GM23248 (cell line): ENCODE results near the gene ZBTB20. TPM values are rescaled to one million over a fixed set of nuclear protein-coding genes. Genes with fewer than 3 reads are reported as not detected.

Experiments
- DNase-seq: peaks from one replicate; pipeline ENCODE4 v3.0.0-alpha.2; 2015
- H2AFZ ChIP-seq: fragments of 200-600 bp; sonication (generic); 2 replicates; pipeline ENCODE4 v1.6.1; 2016; ENCODE audit warnings: antibody characterized with exemption
- H3F3A ChIP-seq: fragments of 200-600 bp; sonication (generic); 2 replicates; pipeline ENCODE4 v1.6.1; 2016; ENCODE audit warnings: mild to moderate bottlenecking, antibody characterized with exemption, mixed run types; ENCODE audit not compliant: insufficient read depth
- H3K27ac ChIP-seq: fragments of 200-600 bp; sonication (generic); 2 replicates; pipeline ENCODE4 v1.5.1; 2016; ENCODE audit warnings: mild to moderate bottlenecking
- H3K27me3 ChIP-seq: fragments of 200-600 bp; sonication (generic); replicated peaks from 2 replicates; pipeline ENCODE4 v1.6.1; 2016; ENCODE audit warnings: mild to moderate bottlenecking; ENCODE audit not compliant: insufficient read depth
- H3K36me3 ChIP-seq: fragments of 200-600 bp; sonication (generic); 2 replicates; pipeline ENCODE4 v1.6.1; 2016; ENCODE audit warnings: low read depth, mild to moderate bottlenecking
- H3K4me1 ChIP-seq: fragments of 200-600 bp; sonication (generic); 2 replicates; pipeline ENCODE4 v1.6.1; 2016; ENCODE audit warnings: mild to moderate bottlenecking; ENCODE audit not compliant: insufficient read depth
- H3K4me2 ChIP-seq: fragments of 200-600 bp; sonication (generic); one replicate; pipeline ENCODE4 v1.6.1; 2016; ENCODE audit warnings: mild to moderate bottlenecking; ENCODE audit not compliant: unreplicated experiment
- H3K4me3 ChIP-seq: fragments of 200-600 bp; sonication (generic); 2 replicates; pipeline ENCODE4 v1.5.1; 2016; ENCODE audit warnings: mild to moderate bottlenecking
- H3K79me2 ChIP-seq: fragments of 200-600 bp; sonication (generic); 2 replicates; pipeline ENCODE4 v1.6.1; 2016; ENCODE audit warnings: mild to moderate bottlenecking; ENCODE audit not compliant: insufficient read depth
- H3K9ac ChIP-seq: fragments of 200-600 bp; sonication (generic); 2 replicates; pipeline ENCODE4 v1.6.1; 2016; ENCODE audit warnings: mild to moderate bottlenecking
- H3K9me2 ChIP-seq: fragments of 200-600 bp; sonication (generic); 2 replicates; pipeline ENCODE4 v1.6.1; 2016; ENCODE audit warnings: mixed run types, mild to moderate bottlenecking, moderate library complexity; ENCODE audit not compliant: insufficient read depth
- H3K9me3 ChIP-seq: fragments of 200-600 bp; sonication (generic); one replicate; pipeline ENCODE4 v1.6.1; 2017; ENCODE audit warnings: low read depth
- H4K20me1 ChIP-seq: fragments of 200-600 bp; sonication (generic); 2 replicates; pipeline ENCODE4 v1.6.0; 2016; ENCODE audit not compliant: insufficient read depth
- EZH2 ChIP-seq: fragments of 200-600 bp; sonication (generic); IDR thresholded peaks from 2 replicates; pipeline ENCODE4 v1.6.1; 2018; ENCODE audit warnings: antibody characterized with exemption, mild to moderate bottlenecking; ENCODE audit not compliant: insufficient read depth, poor library complexity, severe bottlenecking
- EZH2phosphoT487 ChIP-seq: fragments of 200-600 bp; sonication (generic); IDR thresholded peaks from 2 replicates; pipeline ENCODE4 v1.6.1; 2018; ENCODE audit warnings: antibody characterized with exemption, moderate library complexity, mild to moderate bottlenecking, low read depth; ENCODE audit not compliant: insufficient read depth
- WGBS, 2 experiments: methylation state at CpG; one replicate each; pipeline ENCODE4 v1.1.6; 2015 to 2017; ENCODE audit warnings: low lambda C conversion rate in 2 of 2, low coverage in 1 of 2; ENCODE audit errors: missing lambda C conversion rate in 2 of 2; 5-methylcytosine and 5-hydroxymethylcytosine counted together
- in situ Hi-C: fragments of 300-500 bp; cut with MboI; formaldehyde crosslinking; loops from 2 replicates; pipeline ENCODE4 v1.15.0; 2020
- polyA plus RNA-seq: library from polyadenylated mRNA; unstranded; fragments of >200 nt; fragmentation: Nextera tagmentation; extraction: Ambion mirVana; gene quantifications from 2 replicates; pipeline ENCODE4 v1.2.1, GENCODE V29; 2016
- total RNA-seq: library from RNA; depleted of rRNA; stranded (reverse); fragments of >200 nt; shearing (Covaris generic); gene quantifications from 2 replicates; pipeline ENCODE4 v1.2.3, GENCODE V29; 2014

The ZBTB20 gene
- total and polyA plus RNA-seq, 2 experiments from 2014 or later = 9.2 to 12.2 TPM

DNA sequence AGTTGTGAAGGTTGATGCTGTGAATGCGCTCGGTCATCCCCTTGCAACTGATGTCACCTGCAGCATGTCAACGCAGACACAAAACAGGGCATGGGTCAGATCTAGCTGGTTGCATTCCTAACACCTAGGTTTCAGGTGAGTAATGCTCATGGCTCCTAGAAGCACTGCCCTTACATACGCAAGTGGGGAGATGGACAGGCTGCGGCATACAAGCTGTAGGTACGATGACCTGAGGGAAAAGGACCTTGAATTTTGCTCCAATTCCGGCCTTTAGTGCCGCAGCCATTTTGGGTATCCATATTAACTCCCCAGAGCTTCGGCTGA, 795.3 kb downstream of the ZBTB20 start:
- no peak for DNase-seq
- Histone ChIP-seq H3K27ac (no peak overlapping the region), H3K27me3 (no peaks in the 10 kb centered on the region), H3K36me3 (no peaks in the 10 kb centered on the region), H3K4me1 (no peaks in the 10 kb centered on the region), H4K20me1 (no peaks in the 10 kb centered on the region), H3K4me2 (no peak overlapping the region), H3K79me2 (no peaks in the 10 kb centered on the region), H3F3A (no peaks in the 10 kb centered on the region), H2AFZ (no peak overlapping the region), H3K9me3 (no peaks in the 10 kb centered on the region), H3K9ac (no peak overlapping the region), H3K9me2 (no peaks in the 10 kb centered on the region), H3K4me3 (no peak overlapping the region)
- TF ChIP-seq EZH2phosphoT487 (no peak), EZH2 (no peak)
- in situ Hi-C loops = loop anchor here (25.0 kb wide), 2 partner anchors 1086 to 1461 kb away; no protein-coding TSS in a partner anchor
- WGBS, 2 experiments = 95 to 98% methylated on average over 9 of the region's 9 CpGs

DNA sequence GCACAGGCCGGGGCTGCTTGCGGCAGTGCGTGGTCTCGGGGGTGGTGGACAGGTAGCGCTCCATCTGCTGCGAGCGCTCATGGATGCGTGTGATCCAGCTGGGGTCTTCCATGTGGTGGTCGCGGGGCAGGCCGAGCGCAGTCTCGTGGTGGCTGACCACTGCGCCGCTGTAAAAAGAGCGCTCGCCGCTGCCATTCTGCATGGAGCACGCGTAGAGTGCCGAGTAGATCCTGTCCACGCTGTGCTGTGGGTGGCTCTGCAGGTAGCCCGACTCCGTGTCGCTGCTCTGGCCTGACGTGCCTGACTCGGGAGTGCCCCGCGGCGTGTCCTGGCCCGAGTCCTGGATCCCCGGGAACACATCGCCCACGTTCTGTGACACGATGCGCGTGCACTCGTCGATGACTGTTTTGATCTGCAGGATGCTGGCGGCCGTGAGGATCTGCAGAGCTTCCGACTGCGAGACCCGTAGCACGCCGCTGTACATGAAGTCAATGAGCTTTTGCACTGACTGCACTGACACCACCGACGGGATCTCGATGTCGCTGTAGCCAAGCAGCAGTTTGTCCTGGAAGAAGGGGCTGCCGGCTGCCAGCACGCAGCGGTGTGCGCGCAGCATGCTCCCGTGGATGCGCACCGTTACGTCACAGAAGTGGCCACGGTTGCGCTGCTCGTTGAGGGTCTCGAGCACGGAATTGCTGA, 795.8 kb downstream of the ZBTB20 start:
- Histone ChIP-seq H3K27ac (no peak overlapping the region), H3K4me2 (no peak overlapping the region), H3K79me2 (no peaks in the 10 kb centered on the region), H3K9me2 (no peaks in the 10 kb centered on the region), H4K20me1 (no peaks in the 10 kb centered on the region), H3K27me3 (no peaks in the 10 kb centered on the region), H3K4me3 (no peak overlapping the region), H3F3A (no peaks in the 10 kb centered on the region), H3K9me3 (no peaks in the 10 kb centered on the region), H3K9ac (no peak overlapping the region), H3K36me3 (no peaks in the 10 kb centered on the region), H2AFZ (no peak overlapping the region), H3K4me1 (no peaks in the 10 kb centered on the region)
- in situ Hi-C loops = loop anchor here (25.0 kb wide), 2 partner anchors 1086 to 1461 kb away; no protein-coding TSS in a partner anchor
- 97 to 98% methylated on average over 50 to 64 of the region's 64 CpGs for WGBS, 2 experiments
- DNase-seq = no peak
- TF ChIP-seq EZH2phosphoT487 = no peak
- no peak for TF ChIP-seq EZH2

DNA sequence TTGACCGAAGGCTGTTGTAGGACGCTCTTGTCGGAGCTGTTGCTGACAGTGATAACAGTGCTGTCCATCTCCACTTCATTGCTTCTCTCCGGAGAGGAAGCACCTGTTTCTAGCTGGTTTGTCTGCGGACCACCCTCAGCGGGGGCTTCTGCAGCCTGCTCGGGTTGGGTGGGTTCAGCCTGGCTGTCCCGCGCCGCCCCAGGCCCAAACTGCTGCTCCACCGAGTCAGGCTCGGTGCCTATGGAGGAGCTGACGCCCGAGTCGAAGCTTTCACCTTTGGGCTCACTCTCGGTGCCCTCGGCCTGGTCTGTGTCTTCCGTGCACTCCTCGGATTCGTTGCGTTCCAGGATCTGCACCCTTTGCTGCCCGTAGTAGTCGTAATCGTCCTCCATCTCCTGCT, 796.4 kb downstream of the ZBTB20 start:
- Histone ChIP-seq H3K4me1 (no peaks in the 10 kb centered on the region), H3K9me2 (no peaks in the 10 kb centered on the region), H4K20me1 (no peaks in the 10 kb centered on the region), H2AFZ (no peak overlapping the region), H3K4me3 (no peak overlapping the region), H3K4me2 (no peak overlapping the region), H3K9ac (no peak overlapping the region), H3K9me3 (no peaks in the 10 kb centered on the region), H3F3A (no peaks in the 10 kb centered on the region), H3K36me3 (no peaks in the 10 kb centered on the region), H3K27me3 (no peaks in the 10 kb centered on the region), H3K27ac (no peak overlapping the region), H3K79me2 (no peaks in the 10 kb centered on the region)
- DNase-seq = no peak
- 94 to 96% methylated on average over 24 of the region's 24 CpGs for WGBS, 2 experiments
- in situ Hi-C loops = loop anchor here (25.0 kb wide), 2 partner anchors 1087 to 1462 kb away; no protein-coding TSS in a partner anchor
- TF ChIP-seq EZH2phosphoT487 = no peak
- no peak for TF ChIP-seq EZH2

DNA sequence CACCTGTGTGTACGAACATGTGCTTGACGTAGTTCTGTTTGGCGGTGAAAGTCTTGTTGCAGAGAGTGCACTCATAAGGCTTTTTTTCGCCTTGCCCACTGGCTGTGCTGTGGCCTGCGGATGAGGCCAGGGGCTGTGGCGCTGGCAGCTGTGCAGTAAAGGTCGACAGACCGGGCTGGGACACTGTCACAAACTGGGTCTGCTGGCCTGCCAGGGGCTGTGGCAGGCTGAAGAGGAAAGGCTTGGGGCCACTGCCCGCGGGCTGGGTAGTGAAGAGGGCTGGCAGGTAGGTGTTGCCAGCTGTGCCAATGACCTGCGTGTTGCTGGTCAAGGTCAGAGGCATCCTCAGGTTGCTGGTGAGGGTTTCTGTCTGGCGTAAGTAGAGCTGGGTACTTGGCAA, 796.8 kb downstream of the ZBTB20 start:
- H3K4me2 ChIP-seq = no peak overlapping the region
- in situ Hi-C loops = loop anchor here (25.0 kb wide), 2 partner anchors 1087 to 1462 kb away; no protein-coding TSS in a partner anchor
- TF ChIP-seq EZH2 (no peak), EZH2phosphoT487 (no peak)
- H3K9me3 ChIP-seq = no peaks in the 10 kb centered on the region
- no peaks in the 10 kb centered on the region for H4K20me1 ChIP-seq
- no peaks in the 10 kb centered on the region for H3K9me2 ChIP-seq
- WGBS, 2 experiments = 96 to 97% methylated on average over 12 of the region's 12 CpGs
- no peak overlapping the region for H3K4me3 ChIP-seq
- H3K27ac ChIP-seq = no peak overlapping the region
- H3K27me3 ChIP-seq = no peaks in the 10 kb centered on the region
- no peak for DNase-seq
- H2AFZ ChIP-seq = no peak overlapping the region
- 0 out of 2 replicates have a peak, but pooled peaks cover 2% of the 10 kb centered on the region for H3K36me3 ChIP-seq
- H3F3A ChIP-seq = no peaks in the 10 kb centered on the region
- H3K4me1 ChIP-seq = no peaks in the 10 kb centered on the region
- no peaks in the 10 kb centered on the region for H3K79me2 ChIP-seq
- no peak overlapping the region for H3K9ac ChIP-seq
